HG02588 (cell line): ENCODE measurements around the gene SORCS1.

Source experiments
- ATAC-seq: cut with Tn5 transposase; IDR thresholded peaks from one replicate; pipeline ENCODE4 v1.9.1; 2021; ENCODE audit warnings: mild to moderate bottlenecking, moderate library complexity; ENCODE audit not compliant: unreplicated experiment

SORCS1 gene

DNA sequence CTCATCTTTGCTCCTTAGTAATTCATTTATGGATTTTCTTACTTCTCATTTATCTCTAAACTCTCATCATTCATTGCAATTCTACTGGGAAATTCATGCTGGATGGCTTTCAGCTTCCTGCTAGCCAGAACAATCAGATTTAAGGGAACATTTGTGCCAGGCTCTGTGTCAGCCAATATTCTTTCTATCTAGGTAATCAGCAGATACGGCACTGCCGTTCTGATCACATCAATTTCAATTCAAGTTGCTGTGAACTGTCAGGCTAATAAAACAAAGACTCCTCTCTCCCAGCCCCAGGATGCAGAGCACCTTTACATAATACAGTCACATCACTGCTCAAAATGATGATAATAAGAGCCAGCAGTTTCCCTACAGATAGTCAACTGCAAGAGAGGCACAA, 468.3 kb downstream of the SORCS1 start:
- no peak for ATAC-seq

DNA sequence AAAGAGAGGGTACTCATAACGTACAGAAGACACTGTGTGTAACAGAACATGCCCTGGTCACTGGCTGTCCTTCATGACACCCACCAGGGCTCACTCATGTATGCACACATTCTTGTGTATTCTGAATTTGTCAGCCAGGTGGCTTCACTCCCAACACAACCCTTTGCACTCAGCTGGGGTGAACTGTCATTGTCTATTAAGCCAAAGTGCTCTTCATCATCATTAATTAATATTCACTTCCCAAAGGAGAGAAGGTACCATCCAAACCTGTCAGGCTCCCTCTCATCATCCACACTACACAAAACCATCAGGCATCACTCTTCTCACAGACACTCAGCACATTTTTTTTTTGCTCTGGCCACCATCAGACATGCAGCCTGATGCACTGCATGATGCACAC, 469.8 kb downstream of the SORCS1 start:
- ATAC-seq, result no peak

DNA sequence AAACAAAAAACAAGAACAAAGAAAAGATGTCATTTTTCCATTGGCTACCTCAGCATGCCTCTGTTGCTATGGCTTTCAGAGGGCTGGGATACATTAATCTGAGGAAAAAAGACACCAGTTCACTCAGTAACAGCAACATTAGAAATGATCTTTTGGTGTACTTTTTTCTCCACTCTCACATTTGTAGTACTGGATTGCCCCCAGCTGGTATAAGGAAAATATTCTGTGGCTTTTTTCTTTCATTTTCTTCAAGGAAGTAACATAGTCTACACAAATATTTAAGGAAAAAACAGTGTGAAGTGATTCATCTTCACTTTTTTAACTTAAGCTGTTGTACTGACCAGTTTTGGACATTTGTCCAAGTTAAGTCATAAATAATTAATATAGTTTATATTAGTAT, 482.3 kb downstream of the SORCS1 start:
- ATAC-seq, result no peak

DNA sequence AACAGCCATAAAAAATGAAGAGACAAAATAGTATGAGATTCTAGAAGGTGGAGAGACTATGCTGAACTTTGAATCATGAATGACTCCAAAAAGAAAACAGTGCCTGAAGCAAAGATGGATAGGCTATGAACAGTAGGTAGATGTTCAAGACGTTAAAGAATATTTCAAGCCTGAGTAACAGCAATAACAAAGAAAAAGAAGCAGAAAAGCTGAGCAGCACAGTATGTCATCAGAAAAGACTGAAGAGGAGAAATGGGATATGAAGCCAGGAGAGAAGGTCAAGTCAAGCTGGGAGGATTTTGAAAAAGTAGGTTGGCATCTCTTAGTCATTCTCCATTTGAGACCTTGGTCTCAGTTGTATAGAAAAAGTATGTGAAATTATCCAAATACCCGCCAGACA, 484.4 kb downstream of the SORCS1 start:
- no peak for ATAC-seq

DNA sequence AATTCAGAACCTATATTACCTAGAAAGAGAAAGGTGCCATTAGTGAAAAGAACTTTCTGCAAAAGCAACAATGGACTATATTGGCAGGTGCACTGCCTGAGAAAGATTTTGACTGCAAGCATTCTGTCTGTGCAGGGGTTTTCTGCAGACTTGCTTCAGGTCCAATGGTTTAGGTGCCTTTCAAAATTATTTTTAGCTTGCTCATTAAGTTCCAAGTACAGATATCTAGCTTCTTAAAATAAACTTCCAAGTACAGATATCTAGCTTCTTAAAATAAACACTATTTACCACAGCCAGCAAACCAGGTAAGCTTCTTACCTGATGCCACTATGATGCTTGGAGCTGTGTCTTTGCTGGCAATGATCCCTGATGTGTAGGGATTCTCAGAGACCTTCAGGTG, 485.2 kb downstream of the SORCS1 start:
- no peak for ATAC-seq

DNA sequence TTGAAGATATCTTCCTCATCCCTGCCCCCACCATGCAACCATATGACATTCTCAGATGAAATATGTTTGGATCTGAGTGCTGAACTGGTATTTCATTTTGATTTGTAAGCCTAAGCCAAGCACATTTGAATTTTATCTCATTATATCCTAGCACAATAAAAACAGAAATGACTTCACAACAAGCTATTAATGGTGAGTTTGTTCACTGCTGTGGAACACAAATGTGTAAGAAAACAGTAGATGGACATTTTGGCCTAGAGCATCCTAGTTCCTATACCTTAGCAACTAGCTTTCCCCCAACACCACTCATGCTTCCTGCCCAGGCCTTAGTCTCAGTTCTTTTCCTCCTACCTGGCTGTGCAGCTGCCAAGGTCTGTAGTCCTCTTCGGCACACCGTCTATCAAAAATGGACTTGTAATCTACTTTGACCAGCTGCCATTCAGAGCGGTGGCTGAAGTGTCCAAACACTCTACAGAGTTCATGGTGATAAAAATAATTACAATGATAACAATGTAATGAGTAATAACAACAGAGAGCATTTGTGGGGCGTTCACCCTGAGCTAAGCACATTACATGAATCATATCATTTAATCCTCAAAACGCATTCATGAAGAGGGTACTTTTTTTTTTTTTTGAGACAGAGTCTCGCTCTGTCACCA, 491.9 kb downstream of the SORCS1 start:
- no peak for ATAC-seq

DNA sequence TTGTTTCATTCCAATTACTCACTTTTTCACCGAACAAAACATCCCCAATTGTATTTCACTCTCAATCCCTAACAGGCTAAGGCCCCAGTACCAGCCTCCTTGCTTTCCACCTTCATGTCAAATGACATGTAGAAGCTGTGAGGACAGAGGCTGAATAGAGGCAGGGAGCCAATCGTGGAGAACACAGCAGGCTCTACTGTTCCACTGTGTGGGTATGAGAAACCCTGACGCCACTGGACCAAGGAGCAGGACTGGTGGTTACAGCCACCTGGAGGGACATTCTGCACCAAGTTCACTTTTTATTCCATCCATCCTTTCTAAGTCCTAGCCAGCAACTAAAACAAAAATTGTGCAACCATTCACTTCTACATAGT, 502.8 kb downstream of the SORCS1 start:
- no peak for ATAC-seq

DNA sequence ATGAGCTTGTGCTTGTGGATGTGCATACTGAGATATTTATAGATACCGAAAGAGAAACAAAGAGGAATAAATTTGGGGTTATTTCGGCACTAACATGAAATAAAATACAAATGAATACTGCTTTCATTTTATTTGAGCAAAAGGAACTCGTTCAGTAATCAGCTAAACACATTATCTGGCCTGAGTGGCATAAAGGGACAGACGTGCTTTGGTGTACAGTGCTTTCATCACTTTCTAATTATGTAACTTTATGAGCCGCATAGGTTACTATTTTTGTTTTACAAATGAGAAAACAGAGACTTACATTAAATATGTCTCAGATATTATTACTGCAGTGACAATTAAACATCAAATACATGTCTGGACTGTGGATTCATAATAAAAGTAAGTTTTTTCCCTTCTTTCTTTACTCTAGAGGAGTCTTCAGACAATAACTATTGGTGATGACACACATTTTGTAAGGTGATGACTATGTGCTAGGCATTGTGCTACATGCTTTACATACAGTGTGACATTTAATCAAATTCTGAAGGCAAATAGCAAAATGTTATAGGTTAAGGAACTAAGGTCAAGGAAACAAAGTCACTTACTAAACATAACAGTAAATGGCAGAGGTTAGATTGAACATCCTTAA, 503.3 kb downstream of the SORCS1 start:
- no peak for ATAC-seq

DNA sequence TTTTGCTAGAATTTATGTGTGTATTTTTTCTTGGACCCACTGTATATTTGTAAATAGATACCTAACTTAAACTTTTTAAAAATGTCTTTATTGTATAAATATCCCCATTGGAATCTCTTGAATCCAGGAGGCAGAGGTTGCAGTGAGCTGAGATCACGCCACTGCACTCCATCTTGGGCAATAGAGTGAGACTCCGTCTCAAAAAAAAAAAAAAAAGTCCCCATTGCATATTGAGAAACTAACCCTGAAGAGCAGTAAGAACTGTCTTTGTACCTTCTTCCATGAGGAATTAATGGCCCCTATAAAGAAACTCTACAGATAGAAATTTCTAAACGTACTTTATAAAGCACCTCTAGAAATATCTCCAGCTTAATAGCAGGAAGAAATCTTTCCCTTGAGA, 504.0 kb downstream of the SORCS1 start:
- no peak for ATAC-seq

DNA sequence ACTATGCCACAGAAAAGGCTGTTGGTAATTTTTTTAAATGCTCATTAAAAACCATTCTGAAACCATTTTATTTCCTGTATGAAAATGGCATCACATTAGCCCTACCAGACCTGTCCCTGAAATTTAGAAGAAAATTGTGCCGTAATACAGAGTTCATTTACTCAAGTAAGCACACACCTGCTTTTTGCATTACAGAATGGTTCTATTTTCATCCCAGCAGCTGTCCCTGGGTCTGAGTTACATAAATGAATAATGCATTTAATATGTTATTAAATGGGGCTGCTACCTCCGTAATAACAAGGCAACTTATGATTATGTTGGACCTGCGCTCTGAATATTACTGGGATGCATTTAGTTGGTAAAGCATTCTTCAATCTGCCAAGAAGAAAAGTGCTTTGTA, 508.9 kb downstream of the SORCS1 start:
- ATAC-seq, result no peak

DNA sequence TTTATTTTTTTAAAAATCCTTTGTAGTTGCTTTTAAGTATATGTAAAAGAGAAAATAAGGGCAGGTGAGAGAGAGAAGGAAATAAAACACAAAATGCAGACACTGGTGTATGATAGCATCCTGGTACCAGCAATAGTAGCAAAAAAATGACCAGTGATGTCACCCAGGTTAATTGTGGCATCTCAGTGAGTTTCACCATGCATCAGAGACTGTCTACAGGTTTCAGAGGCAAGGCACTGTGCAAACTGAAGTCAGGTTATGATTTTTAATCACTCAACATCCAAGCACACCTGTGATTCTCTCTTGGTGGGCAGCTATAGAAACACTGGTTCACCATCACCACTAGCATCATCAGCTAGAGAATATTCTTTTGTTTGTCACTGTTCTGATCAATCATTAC, 509.3 kb downstream of the SORCS1 start:
- ATAC-seq, result no peak

DNA sequence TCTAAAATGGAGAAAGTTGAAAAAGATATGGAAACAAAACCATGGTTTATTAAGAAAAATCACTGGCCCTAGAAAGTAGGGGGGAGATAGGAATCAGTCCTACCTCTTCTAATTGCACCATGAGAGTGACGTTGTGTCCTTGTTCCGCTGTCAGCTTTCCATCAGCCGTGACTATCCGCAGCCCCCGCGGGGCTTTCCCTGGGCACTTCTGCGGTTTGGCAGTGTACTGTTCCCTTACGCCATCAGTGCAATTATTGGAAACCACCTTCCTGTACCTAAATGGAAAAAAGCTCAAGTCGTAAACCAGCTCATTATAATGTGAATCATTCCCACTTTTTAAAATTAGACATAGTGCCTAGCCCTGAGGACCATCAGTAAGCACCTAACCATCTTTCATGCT, 512.2 kb downstream of the SORCS1 start:
- ATAC-seq, result no peak

DNA sequence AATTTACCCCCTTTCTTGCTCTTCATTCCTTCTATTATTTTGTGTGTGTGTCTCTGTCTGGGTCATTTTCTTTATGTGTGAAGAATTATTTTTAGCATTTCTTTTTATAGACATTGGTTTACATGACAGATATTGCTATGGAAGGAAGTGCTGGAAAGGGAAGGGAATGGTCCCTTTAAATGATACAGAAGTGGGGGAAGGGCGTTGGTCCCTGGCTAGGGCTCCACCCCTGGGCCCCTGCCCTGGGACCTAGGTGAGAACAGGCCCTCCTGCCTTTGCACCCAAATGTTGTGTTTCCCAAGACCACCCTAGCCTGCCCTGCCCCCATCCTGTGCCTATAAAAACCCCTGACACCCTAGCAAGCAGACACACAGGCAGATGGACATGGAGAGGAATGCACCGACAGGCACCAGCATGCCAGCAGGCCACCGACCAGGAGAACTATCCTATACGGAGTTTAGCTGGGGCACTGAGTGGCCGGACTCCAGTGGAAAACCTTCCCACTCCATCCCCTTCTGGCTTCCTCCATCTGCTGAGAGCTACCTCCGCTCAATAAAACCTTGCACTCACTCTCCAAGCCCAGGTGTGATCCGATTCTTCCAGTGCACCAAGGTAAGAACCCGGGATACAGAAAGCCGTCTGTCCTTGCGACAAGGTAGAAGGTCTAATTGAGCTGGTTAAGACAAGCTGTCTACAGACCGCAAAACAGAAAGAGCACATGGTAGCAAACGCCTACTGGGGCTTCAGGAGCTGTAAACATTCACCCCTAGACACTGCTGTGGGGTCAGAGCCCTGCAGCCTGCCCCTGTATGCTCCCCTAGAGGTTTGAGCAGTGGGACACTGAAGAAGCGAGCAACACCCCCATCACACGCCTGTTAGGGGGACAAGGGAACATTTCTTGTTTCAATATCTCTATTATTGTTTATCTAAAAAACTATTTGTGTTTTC, 515.7 kb downstream of the SORCS1 start:
- no peak for ATAC-seq

DNA sequence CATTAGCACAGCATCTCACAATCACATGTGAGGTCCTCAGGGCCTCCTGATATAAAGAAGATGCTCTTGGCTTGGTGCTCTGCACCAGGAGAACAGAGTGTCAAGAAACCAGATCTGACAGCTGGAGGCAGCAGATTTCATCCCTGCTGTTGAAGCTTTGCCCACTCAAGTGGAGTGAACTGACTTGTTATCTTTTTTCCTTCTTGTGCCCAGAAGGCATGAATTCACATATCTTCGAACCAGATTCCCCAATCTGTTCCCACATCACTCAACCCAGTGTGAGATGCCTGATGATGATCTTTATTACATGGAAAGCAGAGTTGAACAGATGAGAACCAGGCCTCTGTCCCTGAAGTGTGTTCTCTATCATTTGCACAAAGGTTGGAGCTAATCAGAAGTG, 521.0 kb downstream of the SORCS1 start:
- ATAC-seq, result no peak

DNA sequence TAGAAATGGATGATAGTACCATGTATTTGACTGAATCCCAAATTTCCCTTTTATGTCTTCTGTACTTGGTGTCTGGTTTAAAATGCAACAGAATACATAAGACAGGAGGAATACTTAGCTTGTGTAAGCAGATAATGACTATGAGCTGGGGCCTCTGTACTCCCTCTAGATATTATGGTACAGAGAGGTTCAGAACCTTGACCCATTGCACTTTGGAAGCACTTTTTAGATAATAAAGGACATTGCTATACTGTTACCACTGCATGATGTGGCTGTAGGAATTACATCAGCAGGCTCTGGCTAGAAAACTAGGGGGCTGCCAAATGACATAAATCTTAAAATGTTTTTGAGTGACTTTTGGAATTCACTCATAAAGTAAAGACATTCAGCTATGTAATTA, 526.6 kb downstream of the SORCS1 start:
- no peak for ATAC-seq

DNA sequence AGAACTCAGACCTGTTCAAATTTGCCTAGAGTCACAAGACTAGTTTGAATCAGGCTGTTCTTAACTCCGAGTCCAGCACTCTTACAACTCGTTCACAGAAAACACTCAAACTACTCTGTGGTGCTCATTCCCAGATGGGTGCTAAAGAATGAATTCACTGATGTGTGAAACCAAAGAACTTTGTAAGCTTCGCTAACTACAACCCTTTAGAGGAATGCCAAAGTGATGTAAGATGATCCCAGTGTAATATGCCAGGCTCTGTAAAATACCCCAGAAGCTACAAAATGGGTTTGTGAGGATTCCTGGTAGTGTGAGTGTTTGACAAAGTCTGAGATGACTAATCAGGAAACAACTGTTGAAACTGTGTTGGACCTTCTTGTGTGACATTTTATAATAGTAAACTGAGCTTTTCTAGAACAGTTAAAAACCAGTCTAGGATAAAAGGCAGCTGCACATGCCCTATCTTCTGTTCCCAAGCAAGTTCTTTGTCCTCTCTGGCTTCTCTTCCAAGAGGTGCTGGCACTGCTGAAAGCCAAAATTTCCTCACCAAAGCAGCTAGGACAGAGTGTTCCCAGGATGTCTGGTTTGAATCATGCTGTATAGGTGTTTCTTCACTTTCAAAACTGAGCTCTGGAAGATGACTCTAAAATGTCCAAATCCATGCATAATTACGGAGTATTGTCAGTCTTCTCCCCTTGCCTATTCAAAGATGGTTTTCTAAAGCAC, 527.6 kb downstream of the SORCS1 start:
- no peak for ATAC-seq

DNA sequence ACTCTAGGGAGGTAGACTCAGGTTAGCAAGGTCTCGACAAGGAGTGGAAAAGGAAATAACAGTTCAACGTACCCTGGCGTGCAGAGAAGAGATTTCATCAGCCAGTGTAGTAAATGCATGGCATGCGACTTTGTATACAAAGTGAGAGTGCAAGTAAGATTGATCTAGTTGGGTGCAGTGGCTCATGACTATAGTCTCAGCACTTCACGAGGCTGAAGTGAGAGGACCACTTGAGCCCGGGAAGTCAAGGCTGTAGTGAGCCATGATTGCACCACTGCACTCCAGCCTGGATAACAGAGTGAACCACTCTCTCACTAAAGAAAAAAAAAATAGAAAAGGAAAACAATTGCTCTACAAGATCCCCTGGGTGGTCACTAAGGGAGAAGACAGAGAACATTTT, 528.6 kb downstream of the SORCS1 start:
- ATAC-seq, result no peak

DNA sequence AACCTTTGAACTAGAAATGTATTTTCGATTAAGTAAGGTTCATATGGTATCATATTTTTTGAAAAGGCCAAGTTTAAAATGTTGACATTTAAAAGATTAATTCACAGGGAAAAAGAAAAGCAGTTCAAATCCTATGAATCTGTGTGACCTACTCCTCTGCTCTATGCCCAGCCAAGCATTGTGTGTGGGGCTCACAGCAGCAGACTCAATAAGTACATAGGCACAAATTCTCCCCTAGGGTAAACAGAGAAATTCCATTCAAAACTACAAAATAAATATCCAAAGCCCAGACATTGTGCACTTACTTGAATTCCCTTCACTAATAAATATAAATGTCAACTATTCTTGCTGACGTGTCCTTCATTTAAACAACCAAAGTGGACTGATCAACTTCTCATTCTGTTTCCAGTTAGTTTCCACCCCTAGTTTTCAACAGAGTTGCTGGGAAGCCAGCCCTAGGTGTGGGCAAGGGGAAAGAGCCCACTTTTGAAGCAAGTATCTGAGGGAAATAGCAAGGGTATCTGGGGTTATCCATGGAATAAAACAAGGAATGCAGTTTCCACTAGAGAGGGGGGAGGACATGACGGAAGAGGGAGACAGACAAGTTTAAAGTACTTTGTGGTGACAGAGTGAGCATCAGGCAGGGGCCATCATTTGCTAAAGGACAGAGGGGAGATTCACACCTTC, 533.3 kb downstream of the SORCS1 start:
- ATAC-seq, result no peak

DNA sequence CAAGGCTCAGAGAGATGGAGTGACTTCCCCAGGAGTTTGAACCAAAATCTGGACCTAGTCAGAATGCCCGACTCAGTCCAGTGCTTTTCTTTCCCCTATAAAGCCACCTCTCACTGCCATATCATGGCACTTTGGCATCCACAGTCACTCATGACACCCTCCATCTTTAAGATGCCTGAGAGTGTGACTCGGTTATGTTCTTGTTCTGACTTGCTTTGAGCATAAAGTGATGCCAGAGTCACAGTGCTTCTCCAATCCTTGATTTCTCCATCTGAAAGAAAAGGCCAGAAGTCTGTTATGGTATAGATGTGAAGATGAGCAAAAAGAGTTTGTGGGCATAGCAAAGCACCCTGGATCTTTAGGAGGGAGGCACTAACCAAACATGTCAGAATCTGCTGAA, 538.1 kb downstream of the SORCS1 start:
- no peak for ATAC-seq

DNA sequence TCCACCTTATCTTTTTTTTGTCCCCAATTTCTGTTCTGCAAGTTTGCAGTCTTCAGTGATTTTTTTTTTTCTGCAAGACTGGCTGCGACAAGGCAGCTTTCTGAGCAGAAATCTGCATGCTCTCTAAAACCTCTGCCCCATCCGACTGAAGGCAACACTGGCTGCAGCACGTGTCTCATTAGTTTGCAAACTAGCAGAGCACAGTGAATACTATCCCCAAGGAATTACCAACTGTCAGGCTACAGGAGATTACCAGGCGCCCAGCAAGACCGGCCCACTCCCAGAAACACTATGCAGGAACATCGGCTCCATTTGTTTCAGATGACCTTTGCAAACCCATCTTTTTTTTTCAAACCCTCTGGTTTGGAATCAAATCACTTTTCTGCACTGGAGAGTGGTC, 538.8 kb downstream of the SORCS1 start:
- ATAC-seq, result no peak

DNA sequence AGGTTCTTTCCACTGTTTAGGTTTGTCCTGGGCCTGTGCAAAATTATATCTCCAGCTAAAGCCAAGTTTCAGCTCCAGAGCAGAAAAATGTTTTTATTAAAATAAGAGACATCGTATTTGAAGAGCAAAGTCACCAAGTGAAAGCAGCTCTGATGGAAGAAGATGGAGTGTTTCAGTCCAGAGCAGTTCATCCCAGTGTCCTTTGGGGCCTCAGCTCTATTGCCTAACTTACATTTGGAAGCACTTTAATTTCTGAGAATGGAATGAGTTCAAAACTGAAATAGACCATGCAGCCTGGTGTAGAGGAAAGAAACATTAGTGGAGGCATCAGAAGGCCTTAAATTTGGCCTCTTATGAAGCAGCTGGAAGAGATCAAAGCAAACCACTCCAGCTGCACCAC, 545.2 kb downstream of the SORCS1 start:
- no peak for ATAC-seq
